ENCODE data around the gene FMN2. TPM values are rescaled to one million over a fixed set of nuclear protein-coding genes. Genes with fewer than 3 reads are reported as not detected.

FMN2 gene
- total RNA-seq, 2 donors from 2014 or later = 26.9 to 27.2 TPM

DNA sequence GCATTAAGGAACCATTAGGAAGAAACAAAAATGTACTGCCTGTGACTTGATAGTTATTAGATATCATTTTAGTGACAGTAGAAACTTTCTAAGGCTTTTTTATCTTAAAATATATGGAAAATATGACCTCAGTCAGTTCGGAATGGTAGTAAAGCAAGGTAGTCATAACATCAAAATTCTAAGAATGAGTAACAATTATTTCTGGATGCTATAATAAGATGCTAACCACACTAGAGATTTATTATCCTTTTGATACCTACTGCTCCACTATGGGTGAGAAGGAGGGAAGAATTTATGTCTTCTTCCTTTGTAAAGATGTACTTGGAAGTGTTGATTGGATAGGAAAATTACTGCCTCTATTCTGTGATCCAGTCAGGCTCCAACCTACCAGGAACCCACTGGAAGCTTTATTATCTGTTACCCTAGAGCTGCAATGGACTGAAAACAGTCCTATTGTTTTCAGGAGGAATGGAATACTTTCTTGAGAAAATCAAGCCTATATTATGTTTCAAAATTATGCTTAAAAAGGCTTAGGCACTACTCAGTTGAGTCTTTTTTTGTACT is 8.8 kb downstream of the FMN2 start:
- Histone ChIP-seq H3K4me3 (ENCODE audit: low read length) (peak overlapping the region; percentile 59), H3K9ac (ENCODE audit: extremely low read depth, low read length, poor library complexity, severe bottlenecking) (no peak overlapping the region), H3K36me3 (ENCODE audit: control insufficient read depth, insufficient read depth, low read length) (peaks cover 40% of the 10 kb centered on the region), H3K27me3 (ENCODE audit: control insufficient read depth, insufficient read depth, low read length, poor library complexity, severe bottlenecking) (no peaks in the 10 kb centered on the region), H3K27ac (ENCODE audit: low read depth, low read length) (no peak overlapping the region), H3K4me1 (ENCODE audit: control insufficient read depth, insufficient read depth, low read length) (peaks cover 11% of the 10 kb centered on the region), H3K9me3 (ENCODE audit: control insufficient read depth, low read length) (no peaks in the 10 kb centered on the region)
- DNase-seq = no peak
- Mint-ChIP-seq H3K9me3 (no peaks in the 10 kb centered on the region), H3K36me3 (ENCODE audit: low read depth) (peaks cover 16% of the 10 kb centered on the region), H3K27me3 (ENCODE audit: insufficient read depth) (no peaks in the 10 kb centered on the region), H3K4me3 (no peak overlapping the region), H3K4me1 (peaks cover 15% of the 10 kb centered on the region), H3K27ac (no peak overlapping the region)
- TF ChIP-seq, protein P1, sequence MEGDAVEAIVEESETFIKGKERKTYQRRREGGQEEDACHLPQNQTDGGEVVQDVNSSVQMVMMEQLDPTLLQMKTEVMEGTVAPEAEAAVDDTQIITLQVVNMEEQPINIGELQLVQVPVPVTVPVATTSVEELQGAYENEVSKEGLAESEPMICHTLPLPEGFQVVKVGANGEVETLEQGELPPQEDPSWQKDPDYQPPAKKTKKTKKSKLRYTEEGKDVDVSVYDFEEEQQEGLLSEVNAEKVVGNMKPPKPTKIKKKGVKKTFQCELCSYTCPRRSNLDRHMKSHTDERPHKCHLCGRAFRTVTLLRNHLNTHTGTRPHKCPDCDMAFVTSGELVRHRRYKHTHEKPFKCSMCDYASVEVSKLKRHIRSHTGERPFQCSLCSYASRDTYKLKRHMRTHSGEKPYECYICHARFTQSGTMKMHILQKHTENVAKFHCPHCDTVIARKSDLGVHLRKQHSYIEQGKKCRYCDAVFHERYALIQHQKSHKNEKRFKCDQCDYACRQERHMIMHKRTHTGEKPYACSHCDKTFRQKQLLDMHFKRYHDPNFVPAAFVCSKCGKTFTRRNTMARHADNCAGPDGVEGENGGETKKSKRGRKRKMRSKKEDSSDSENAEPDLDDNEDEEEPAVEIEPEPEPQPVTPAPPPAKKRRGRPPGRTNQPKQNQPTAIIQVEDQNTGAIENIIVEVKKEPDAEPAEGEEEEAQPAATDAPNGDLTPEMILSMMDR (conservative IDR thresholded peaks at IDR 0.05) = no peak
- WGBS, 2 experiments (ENCODE audit: insufficient coverage in 1 of 2, insufficient read length in 1 of 2) = 100% methylated on average over 1 of the region's 1 CpG; no CpG with 5 or more reads in 1 of the 2 experiments

DNA sequence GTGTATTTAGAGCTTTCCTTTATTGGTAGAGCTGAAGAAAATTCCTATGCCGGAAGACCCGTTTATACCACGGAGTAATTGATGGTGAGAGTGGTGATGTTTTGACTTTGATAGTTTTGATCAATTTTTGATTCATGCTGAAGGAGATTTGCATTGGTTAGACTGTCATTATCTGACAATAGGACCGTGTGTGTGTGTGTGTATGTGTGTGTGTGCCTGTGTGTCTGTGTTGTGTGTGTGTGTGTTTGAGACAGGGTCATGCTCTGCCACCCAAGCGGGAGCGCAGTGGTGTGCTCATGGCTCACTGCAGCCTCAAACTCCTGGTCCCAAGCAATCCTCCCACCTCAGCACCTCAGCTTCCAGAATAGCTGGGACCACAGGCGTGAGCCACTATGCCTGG is 9.6 kb downstream of the FMN2 start:
- TF ChIP-seq, protein P1 (conservative IDR thresholded peaks at IDR 0.05) = no peak
- Histone ChIP-seq H3K9me3 (ENCODE audit: control insufficient read depth, low read length) (no peaks in the 10 kb centered on the region), H3K9ac (ENCODE audit: extremely low read depth, low read length, poor library complexity, severe bottlenecking) (no peak overlapping the region), H3K4me1 (ENCODE audit: control insufficient read depth, insufficient read depth, low read length) (peaks cover 10% of the 10 kb centered on the region), H3K36me3 (ENCODE audit: control insufficient read depth, insufficient read depth, low read length) (peaks cover 43% of the 10 kb centered on the region), H3K27me3 (ENCODE audit: control insufficient read depth, insufficient read depth, low read length, poor library complexity, severe bottlenecking) (no peaks in the 10 kb centered on the region), H3K27ac (ENCODE audit: low read depth, low read length) (no peak overlapping the region), H3K4me3 (ENCODE audit: low read length) (peak overlapping the region; percentile 59)
- peaks cover 16% of the 10 kb centered on the region for H3K36me3 Mint-ChIP-seq (ENCODE audit: low read depth)
- no peaks in the 10 kb centered on the region for H3K27me3 Mint-ChIP-seq (ENCODE audit: insufficient read depth)
- WGBS, 2 experiments (ENCODE audit: insufficient coverage in 1 of 2, insufficient read length in 1 of 2) = 86 to 94% methylated on average over 5 to 7 of the region's 7 CpGs
- H3K27ac Mint-ChIP-seq = no peak overlapping the region
- peaks cover 10% of the 10 kb centered on the region for H3K4me1 Mint-ChIP-seq
- H3K9me3 Mint-ChIP-seq = no peaks in the 10 kb centered on the region
- no peak overlapping the region for H3K4me3 Mint-ChIP-seq
- DNase-seq = no peak

DNA sequence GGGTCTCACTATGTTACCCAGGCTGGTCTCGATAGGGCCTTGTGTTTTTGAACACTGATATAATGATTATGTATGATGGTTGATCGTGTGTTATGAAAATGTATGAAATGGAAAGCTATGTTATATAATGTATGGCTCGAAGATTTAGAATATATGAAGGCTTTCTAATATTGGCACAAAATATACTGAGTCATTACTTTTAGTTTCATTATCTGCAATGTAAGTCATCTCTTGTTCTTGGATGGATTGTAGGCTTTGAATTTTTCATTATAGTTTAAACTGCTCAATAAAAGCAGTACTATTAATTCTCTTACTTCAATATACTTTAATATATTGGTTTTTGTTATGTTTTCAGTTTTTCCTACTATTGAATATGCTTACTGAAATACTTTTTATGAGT is 10.1 kb downstream of the FMN2 start:
- Histone ChIP-seq H3K27ac (ENCODE audit: low read depth, low read length) (no peak overlapping the region), H3K4me1 (ENCODE audit: control insufficient read depth, insufficient read depth, low read length) (peaks cover 6% of the 10 kb centered on the region), H3K4me3 (ENCODE audit: low read length) (no peak overlapping the region), H3K9ac (ENCODE audit: extremely low read depth, low read length, poor library complexity, severe bottlenecking) (no peak overlapping the region), H3K36me3 (ENCODE audit: control insufficient read depth, insufficient read depth, low read length) (peaks cover 38% of the 10 kb centered on the region), H3K27me3 (ENCODE audit: control insufficient read depth, insufficient read depth, low read length, poor library complexity, severe bottlenecking) (no peaks in the 10 kb centered on the region), H3K9me3 (ENCODE audit: control insufficient read depth, low read length) (no peaks in the 10 kb centered on the region)
- H3K4me3 Mint-ChIP-seq = no peak overlapping the region
- TF ChIP-seq, protein P1 (conservative IDR thresholded peaks at IDR 0.05) = no peak
- H3K27me3 Mint-ChIP-seq (ENCODE audit: insufficient read depth) = no peaks in the 10 kb centered on the region
- H3K4me1 Mint-ChIP-seq = peaks cover 10% of the 10 kb centered on the region
- no peak for DNase-seq
- 98 to 100% methylated on average over 1 to 3 of the region's 3 CpGs for WGBS, 2 experiments (ENCODE audit: insufficient coverage in 1 of 2, insufficient read length in 1 of 2)
- H3K9me3 Mint-ChIP-seq = no peaks in the 10 kb centered on the region
- H3K36me3 Mint-ChIP-seq (ENCODE audit: low read depth) = peaks cover 16% of the 10 kb centered on the region
- no peak overlapping the region for H3K27ac Mint-ChIP-seq

Data from endodermal cell (in vitro differentiated cells).